ENCODE measurements around the gene JPH4. TPM values are rescaled to one million over a fixed set of nuclear protein-coding genes. Genes with fewer than 3 reads are reported as not detected.
"Not testable (repeated sequence)": the region's sequence is repeated elsewhere in the genome, so short reads cannot be mapped to it uniquely, and the experiment has no call there.

The JPH4 gene
- total RNA-seq, 2 donors from 2014 or later, result 0.18 to 0.91 TPM

GRCh38 chr14:23612354-23612732 is 33.8 kb upstream of the JPH4 start:
- peaks cover 10% of the 10 kb centered on the region for H3K9me3 ChIP-seq (ENCODE audit: control insufficient read depth, low read length)
- peaks cover 16% of the 10 kb centered on the region for H3K9me3 Mint-ChIP-seq
- no peaks in the 10 kb centered on the region for H3K27me3 ChIP-seq (ENCODE audit: control insufficient read depth, insufficient read depth, low read length, poor library complexity, severe bottlenecking)
- TF ChIP-seq CTCF (conservative IDR thresholded peaks at IDR 0.05), result no peak
- peaks cover 3% of the 10 kb centered on the region for H3K27me3 Mint-ChIP-seq (ENCODE audit: insufficient read depth)
- WGBS, 2 experiments (ENCODE audit: insufficient coverage in 1 of 2, insufficient read length in 1 of 2), result 85 to 90% methylated on average over 2 to 4 of the region's 4 CpGs
- no peaks in the 10 kb centered on the region for H3K36me3 Mint-ChIP-seq (ENCODE audit: low read depth)
- H3K27ac ChIP-seq (ENCODE audit: low read depth, low read length), result no peak overlapping the region
- DNase-seq, result no peak
- H3K4me3 Mint-ChIP-seq, result no peak overlapping the region
- H3K4me3 ChIP-seq (ENCODE audit: low read length), result no peak overlapping the region
- H3K9ac ChIP-seq (ENCODE audit: extremely low read depth, low read length, poor library complexity, severe bottlenecking), result no peak overlapping the region
- peaks cover 27% of the 10 kb centered on the region for H3K4me1 Mint-ChIP-seq
- H3K4me1 ChIP-seq (ENCODE audit: control insufficient read depth, insufficient read depth, low read length), result peaks cover 10% of the 10 kb centered on the region
- no peaks in the 10 kb centered on the region for H3K36me3 ChIP-seq (ENCODE audit: control insufficient read depth, insufficient read depth, low read length)
- H3K27ac Mint-ChIP-seq, result no peak overlapping the region

GRCh38 chr14:23610815-23611289 is 32.3 kb upstream of the JPH4 start:
- Histone ChIP-seq H3K4me3 (ENCODE audit: low read length) (no peak overlapping the region), H3K9ac (ENCODE audit: extremely low read depth, low read length, poor library complexity, severe bottlenecking) (no peak overlapping the region), H3K27me3 (ENCODE audit: control insufficient read depth, insufficient read depth, low read length, poor library complexity, severe bottlenecking) (no peaks in the 10 kb centered on the region), H3K9me3 (ENCODE audit: control insufficient read depth, low read length) (peaks cover 10% of the 10 kb centered on the region), H3K4me1 (ENCODE audit: control insufficient read depth, insufficient read depth, low read length) (peaks cover 8% of the 10 kb centered on the region), H3K27ac (ENCODE audit: low read depth, low read length) (no peak overlapping the region), H3K36me3 (ENCODE audit: control insufficient read depth, insufficient read depth, low read length) (no peaks in the 10 kb centered on the region)
- Mint-ChIP-seq H3K36me3 (ENCODE audit: low read depth) (no peaks in the 10 kb centered on the region), H3K4me1 (peaks cover 28% of the 10 kb centered on the region), H3K4me3 (no peak overlapping the region), H3K27ac (no peak overlapping the region), H3K9me3 (peaks cover 16% of the 10 kb centered on the region), H3K27me3 (ENCODE audit: insufficient read depth) (peaks cover 9% of the 10 kb centered on the region)
- no peak for TF ChIP-seq CTCF (conservative IDR thresholded peaks at IDR 0.05)
- DNase-seq, result no peak
- WGBS, 2 experiments (ENCODE audit: insufficient coverage in 1 of 2, insufficient read length in 1 of 2), result 52 to 62% methylated on average over 4 of the region's 4 CpGs

GRCh38 chr14:23610090-23610814 is 31.7 kb upstream of the JPH4 start:
- WGBS, 2 experiments (ENCODE audit: insufficient coverage in 1 of 2, insufficient read length in 1 of 2), result 78% methylated on average over 2 of the region's 2 CpGs; no CpG with 5 or more reads in 1 of the 2 experiments

GRCh38 chr14:23609411-23610089 is 31.0 kb upstream of the JPH4 start:
- peaks cover 16% of the 10 kb centered on the region for H3K9me3 Mint-ChIP-seq
- H3K36me3 ChIP-seq (ENCODE audit: control insufficient read depth, insufficient read depth, low read length); H3K27me3 Mint-ChIP-seq (ENCODE audit: insufficient read depth); H3K27ac Mint-ChIP-seq; H3K4me3 Mint-ChIP-seq; H3K36me3 Mint-ChIP-seq (ENCODE audit: low read depth); DNase-seq; H3K27ac ChIP-seq (ENCODE audit: low read depth, low read length); H3K9ac ChIP-seq (ENCODE audit: extremely low read depth, low read length, poor library complexity, severe bottlenecking); H3K27me3 ChIP-seq (ENCODE audit: control insufficient read depth, insufficient read depth, low read length, poor library complexity, severe bottlenecking); H3K4me3 ChIP-seq (ENCODE audit: low read length): not testable (repeated sequence)
- peaks cover 24% of the 10 kb centered on the region for H3K4me1 Mint-ChIP-seq
- Histone ChIP-seq H3K9me3 (ENCODE audit: control insufficient read depth, low read length) (peaks cover 10% of the 10 kb centered on the region), H3K4me1 (ENCODE audit: control insufficient read depth, insufficient read depth, low read length) (peaks cover 12% of the 10 kb centered on the region)
- 75 to 100% methylated on average over 1 to 6 of the region's 7 CpGs for WGBS, 2 experiments (ENCODE audit: insufficient coverage in 1 of 2, insufficient read length in 1 of 2)

More at GRCh38 chr14:23610090-23610814, 31.7 kb upstream of the JPH4 start:
- Mint-ChIP-seq H3K27me3 (ENCODE audit: insufficient read depth) (peaks cover 9% of the 10 kb centered on the region), H3K36me3 (ENCODE audit: low read depth) (no peaks in the 10 kb centered on the region), H3K4me1 (peaks cover 29% of the 10 kb centered on the region), H3K4me3 (no peak overlapping the region), H3K27ac (no peak overlapping the region), H3K9me3 (peaks cover 16% of the 10 kb centered on the region)
- Histone ChIP-seq H3K4me3 (ENCODE audit: low read length) (no peak overlapping the region), H3K27ac (ENCODE audit: low read depth, low read length) (no peak overlapping the region), H3K36me3 (ENCODE audit: control insufficient read depth, insufficient read depth, low read length) (no peaks in the 10 kb centered on the region), H3K9ac (ENCODE audit: extremely low read depth, low read length, poor library complexity, severe bottlenecking) (no peak overlapping the region), H3K4me1 (ENCODE audit: control insufficient read depth, insufficient read depth, low read length) (peaks cover 8% of the 10 kb centered on the region), H3K27me3 (ENCODE audit: control insufficient read depth, insufficient read depth, low read length, poor library complexity, severe bottlenecking) (no peaks in the 10 kb centered on the region), H3K9me3 (ENCODE audit: control insufficient read depth, low read length) (peaks cover 10% of the 10 kb centered on the region)
- TF ChIP-seq CTCF (conservative IDR thresholded peaks at IDR 0.05), result no peak
- DNase-seq, result no peak

Measured in endodermal cell (in vitro differentiated cells).